GM21619 (cell line): ENCODE data around the gene PCDHAC1.

Experiments
- ATAC-seq: cut with Tn5 transposase; IDR thresholded peaks from one replicate; pipeline ENCODE4 v1.9.1; 2021; ENCODE audit not compliant: unreplicated experiment

Gene PCDHAC1

GRCh38 chr5:140966293-140967225 is 40.5 kb downstream of the PCDHAC1 start, which contains the start of gene PCDHAC2:
PCDHAC2 (plus strand) TSS chr5:140966476; CDS start chr5:140966767, 291 bp downstream.
- ATAC-seq = no peak

GRCh38 chr5:140967226-140967893 is 41.3 kb downstream of the PCDHAC1 start:
- ATAC-seq = no peak

GRCh38 chr5:140969880-140970279 is 43.8 kb downstream of the PCDHAC1 start:
- ATAC-seq = no peak

DNA sequence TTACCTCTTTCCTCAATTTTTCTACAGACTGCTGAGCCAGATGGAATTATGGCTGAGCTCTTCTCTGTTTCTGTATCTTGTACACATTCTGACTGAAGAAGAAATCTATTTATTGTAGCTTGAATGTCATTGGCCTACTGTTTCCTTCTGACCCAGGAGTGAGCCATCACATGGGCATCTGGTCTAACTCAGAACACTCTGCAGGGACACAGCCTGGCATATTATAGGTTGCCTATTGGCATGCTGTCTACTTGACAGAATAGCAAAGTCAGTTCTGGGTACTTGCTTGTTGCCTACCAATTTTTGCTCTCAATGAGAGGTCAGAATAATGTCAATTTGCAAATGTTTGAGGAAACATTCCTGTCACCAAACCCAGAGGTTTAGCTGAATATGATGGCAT is 47.5 kb downstream of the PCDHAC1 start:
- no peak for ATAC-seq

DNA sequence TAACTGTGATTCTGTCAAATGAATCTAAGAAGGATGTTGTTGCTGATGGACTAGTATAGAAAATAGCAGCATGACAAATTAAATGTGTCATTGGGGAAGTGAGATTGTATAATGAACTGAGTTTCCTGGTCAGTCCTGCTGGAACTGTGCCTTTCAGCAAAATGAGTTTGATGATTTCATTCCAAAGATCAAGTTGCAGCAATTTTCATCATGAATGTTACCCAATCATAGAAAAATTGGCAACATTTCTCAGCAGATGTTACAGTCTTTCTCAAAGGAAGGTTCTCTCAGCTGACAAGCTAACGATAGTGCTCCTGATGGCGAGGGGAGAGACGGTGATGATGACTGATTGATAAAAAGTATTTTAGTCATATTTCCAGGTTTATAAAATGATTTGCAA is 50.9 kb downstream of the PCDHAC1 start:
- no peak for ATAC-seq

GRCh38 chr5:140978260-140978659 is 52.2 kb downstream of the PCDHAC1 start:
- ATAC-seq = no peak

GRCh38 chr5:140978983-140979382 is 52.9 kb downstream of the PCDHAC1 start:
- ATAC-seq = no peak
